ENCODE data around the gene MYO9B.
A peak's percentile ranks its signal among the peaks of the same experiment; 100 is the strongest.

MYO9B gene

DNA sequence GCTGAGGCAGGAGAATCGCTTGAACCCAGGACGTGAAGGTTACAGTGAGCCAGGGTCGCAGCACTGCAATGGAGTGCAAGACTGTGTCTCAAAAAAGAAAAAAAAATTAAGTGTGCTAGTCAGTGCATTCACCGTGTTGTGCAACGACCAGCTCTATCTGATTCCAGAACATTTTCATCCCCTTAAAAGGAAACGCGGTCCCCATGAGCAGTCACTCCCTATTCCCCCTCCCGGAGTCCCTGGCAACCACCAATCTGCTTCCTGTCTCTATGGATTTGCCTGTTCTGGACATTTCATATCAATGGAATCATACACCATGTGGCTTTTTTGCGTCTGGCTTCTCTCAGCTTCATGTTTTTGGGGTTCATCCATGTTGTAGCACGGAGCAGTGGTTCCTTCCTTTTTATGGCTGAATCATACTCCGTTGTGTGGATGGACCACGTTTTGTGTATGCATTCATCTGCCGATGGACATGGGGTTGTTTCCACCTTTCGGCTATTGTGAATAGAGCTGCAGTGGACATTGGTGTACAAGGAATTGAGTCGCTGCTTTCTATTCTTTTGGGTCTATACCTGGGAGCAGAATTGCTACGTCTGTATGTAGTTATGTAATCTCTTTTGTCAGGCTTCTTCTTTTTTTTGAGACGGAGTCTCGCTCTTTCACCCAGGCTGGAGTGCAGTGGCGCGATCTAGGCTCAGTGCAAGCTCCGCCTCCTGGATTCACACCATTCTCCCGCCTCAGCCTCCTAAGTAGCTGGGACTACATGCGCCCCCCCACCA lies 19.8 kb downstream of the MYO9B start:
- no peak overlapping the region for H3K4me3 ChIP-seq (ENCODE audit: control insufficient read depth, low read depth, low read length)
- TF ChIP-seq, protein P1, sequence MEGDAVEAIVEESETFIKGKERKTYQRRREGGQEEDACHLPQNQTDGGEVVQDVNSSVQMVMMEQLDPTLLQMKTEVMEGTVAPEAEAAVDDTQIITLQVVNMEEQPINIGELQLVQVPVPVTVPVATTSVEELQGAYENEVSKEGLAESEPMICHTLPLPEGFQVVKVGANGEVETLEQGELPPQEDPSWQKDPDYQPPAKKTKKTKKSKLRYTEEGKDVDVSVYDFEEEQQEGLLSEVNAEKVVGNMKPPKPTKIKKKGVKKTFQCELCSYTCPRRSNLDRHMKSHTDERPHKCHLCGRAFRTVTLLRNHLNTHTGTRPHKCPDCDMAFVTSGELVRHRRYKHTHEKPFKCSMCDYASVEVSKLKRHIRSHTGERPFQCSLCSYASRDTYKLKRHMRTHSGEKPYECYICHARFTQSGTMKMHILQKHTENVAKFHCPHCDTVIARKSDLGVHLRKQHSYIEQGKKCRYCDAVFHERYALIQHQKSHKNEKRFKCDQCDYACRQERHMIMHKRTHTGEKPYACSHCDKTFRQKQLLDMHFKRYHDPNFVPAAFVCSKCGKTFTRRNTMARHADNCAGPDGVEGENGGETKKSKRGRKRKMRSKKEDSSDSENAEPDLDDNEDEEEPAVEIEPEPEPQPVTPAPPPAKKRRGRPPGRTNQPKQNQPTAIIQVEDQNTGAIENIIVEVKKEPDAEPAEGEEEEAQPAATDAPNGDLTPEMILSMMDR (IDR thresholded peaks at IDR 0.05; ENCODE audit: control insufficient read depth, insufficient read depth, low read depth, low read length, missing control alignments), result no peak
- DNase-seq (ENCODE audit: low read depth), result no peak

DNA sequence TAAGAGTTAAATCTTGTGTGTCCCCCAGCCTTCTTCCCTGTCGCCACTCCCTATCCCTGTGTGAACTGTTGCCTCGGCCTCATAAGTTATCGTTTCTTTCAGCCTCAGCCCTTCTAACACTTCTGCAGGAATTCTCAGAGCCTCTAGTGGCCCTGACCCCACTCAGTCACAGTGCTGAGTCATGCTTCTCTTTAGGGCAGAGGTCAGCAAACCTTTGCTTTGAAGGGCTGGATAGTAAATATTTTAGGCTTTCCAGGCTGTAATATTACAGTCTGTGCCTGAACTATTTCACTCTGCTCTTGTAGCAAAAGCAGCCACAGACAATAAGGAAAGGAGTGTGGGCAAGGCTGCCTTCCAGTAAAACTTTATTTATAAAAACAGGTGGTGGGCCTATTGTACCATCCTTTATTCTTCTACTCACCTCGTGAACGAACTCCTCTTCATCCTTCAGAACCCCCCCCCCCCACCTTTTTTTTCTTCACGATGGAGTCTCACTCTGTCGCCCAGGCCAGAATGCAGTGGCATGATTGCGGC lies 22.1 kb downstream of the MYO9B start:
- DNase-seq (ENCODE audit: low read depth), result no peak
- TF ChIP-seq, protein P1 (IDR thresholded peaks at IDR 0.05; ENCODE audit: control insufficient read depth, insufficient read depth, low read depth, low read length, missing control alignments), result no peak

DNA sequence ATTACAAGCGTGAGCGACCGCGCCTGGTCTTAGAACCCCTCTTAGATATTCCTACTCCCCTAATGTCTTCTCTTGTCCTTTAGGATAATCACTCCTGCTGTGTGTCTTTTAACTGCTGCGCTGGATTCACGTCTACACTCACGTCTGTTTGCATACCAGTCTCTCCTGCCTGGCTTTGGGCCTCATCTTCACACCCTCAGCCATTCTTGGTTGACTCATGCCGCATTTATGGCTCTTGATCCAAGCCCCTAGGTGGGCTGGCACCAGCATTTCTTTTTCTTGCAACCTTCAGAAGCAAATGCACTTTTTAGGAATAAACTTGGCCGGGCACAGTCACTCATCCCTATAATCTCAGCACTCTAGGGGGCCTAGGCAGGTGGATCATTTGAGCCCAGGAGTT lies 22.7 kb downstream of the MYO9B start:
- no peak overlapping the region for H3K4me3 ChIP-seq (ENCODE audit: control insufficient read depth, low read depth, low read length)
- TF ChIP-seq, protein P1 (IDR thresholded peaks at IDR 0.05; ENCODE audit: control insufficient read depth, insufficient read depth, low read depth, low read length, missing control alignments), result no peak
- DNase-seq (ENCODE audit: low read depth), result no peak

More for the DNA sequence above, 22.1 kb downstream of the MYO9B start:
- no peak overlapping the region for H3K4me3 ChIP-seq (ENCODE audit: control insufficient read depth, low read depth, low read length)

DNA sequence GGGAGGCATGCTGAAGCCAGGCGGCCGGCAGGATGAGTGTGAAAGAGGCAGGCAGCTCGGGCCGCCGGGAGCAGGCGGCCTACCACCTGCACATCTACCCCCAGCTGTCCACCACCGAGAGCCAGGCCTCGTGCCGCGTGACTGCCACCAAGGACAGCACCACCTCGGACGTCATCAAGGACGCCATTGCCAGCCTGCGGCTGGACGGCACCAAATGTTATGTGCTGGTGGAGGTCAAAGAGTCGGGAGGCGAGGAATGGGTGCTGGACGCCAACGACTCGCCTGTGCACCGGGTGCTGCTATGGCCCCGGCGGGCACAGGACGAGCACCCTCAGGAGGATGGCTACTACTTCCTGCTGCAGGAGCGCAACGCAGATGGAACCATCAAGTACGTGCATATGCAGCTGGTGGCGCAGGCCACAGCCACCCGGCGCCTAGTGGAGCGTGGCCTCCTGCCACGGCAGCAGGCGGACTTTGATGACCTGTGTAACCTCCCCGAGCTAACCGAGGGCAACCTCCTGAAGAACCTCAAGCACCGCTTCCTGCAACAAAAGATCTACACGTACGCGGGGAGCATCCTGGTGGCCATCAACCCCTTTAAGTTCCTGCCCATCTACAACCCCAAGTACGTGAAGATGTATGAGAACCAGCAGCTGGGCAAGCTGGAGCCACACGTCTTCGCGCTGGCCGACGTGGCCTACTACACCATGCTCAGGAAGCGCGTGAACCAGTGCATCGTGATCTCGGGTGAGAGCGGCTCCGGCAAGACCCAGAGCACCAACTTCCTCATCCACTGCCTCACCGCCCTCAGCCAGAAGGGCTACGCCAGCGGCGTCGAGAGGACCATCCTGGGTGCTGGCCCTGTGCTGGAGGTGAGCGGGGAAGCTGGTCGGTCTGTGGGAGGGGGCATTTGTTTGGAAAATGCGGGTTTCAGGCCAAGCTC lies 26.4 kb downstream of the MYO9B start:
- TF ChIP-seq, protein P1 (IDR thresholded peaks at IDR 0.05; ENCODE audit: control insufficient read depth, insufficient read depth, low read depth, low read length, missing control alignments), result no peak
- no peak overlapping the region for H3K4me3 ChIP-seq (ENCODE audit: control insufficient read depth, low read depth, low read length)
- DNase-seq (ENCODE audit: low read depth), result no peak

DNA sequence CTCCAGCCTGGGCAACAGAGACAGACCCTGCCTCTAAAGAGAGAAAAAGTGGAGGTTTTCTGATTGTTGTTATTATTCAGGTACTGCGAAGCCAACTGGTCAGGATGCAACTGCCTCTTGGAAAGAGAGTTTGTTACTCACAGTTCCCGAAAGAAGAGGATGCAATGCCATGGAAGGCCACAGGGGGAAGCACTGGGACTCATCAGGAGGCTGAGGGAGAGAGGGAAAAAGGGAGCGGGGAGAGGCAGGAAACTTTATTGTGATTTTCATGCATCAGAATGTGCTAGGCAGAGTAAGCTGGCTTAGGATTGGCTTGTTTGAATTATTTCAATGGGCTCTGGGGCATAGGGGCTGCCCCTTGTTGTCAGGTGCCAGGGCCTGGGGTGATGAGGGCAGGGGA lies 27.6 kb downstream of the MYO9B start:
- no peak for DNase-seq (ENCODE audit: low read depth)
- TF ChIP-seq, protein P1 (IDR thresholded peaks at IDR 0.05; ENCODE audit: control insufficient read depth, insufficient read depth, low read depth, low read length, missing control alignments), result peak; percentile 74
- no peak overlapping the region for H3K4me3 ChIP-seq (ENCODE audit: control insufficient read depth, low read depth, low read length)

DNA sequence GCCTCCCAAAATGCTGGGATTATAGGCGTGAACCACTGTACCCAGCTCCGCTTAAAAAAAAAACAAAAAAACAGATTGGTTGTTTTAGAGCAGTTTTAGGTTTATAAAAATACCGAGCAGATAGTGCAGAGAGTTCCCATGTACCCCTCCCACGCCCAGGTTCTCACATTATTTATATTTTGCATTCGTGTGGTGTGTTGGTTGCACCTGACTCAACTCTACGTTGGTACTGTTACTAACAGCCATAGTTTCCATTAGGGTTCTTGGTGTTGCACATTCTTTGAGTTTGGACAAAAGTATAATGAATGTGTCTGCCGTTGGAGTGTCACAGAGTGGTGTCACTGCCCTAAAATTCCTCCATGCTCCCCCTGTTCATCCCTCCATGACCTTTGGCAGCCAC lies 29.1 kb downstream of the MYO9B start:
- TF ChIP-seq, protein P1 (IDR thresholded peaks at IDR 0.05; ENCODE audit: control insufficient read depth, insufficient read depth, low read depth, low read length, missing control alignments), result no peak
- DNase-seq (ENCODE audit: low read depth), result no peak

More for the DNA sequence above, 29.1 kb downstream of the MYO9B start:
- H3K4me3 ChIP-seq (ENCODE audit: control insufficient read depth, low read depth, low read length), result no peak overlapping the region
